NT2/D1 (cell line): ENCODE measurements around the gene ARHGEF25.
"Not testable (repeated sequence)": the region's sequence is repeated elsewhere in the genome, so short reads cannot be mapped to it uniquely, and the experiment has no call there.

Experiments used
- DNase-seq: peaks from one replicate; pipeline ENCODE4 v3.0.0-alpha.2; 2011; ENCODE audit warnings: low read depth, low spot score
- H3K27me3 ChIP-seq: 2 replicates; pipeline ENCODE4 v1.6.0; 2011; ENCODE audit warnings: mild to moderate bottlenecking; ENCODE audit not compliant: insufficient read length, insufficient read depth
- H3K36me3 ChIP-seq: 2 replicates; pipeline ENCODE4 v1.6.1; 2011; ENCODE audit warnings: mild to moderate bottlenecking, low read length, mixed read lengths; ENCODE audit not compliant: insufficient read depth, insufficient read length
- H3K4me1 ChIP-seq: 2 replicates; pipeline ENCODE4 v1.5.1; 2011; ENCODE audit not compliant: insufficient read depth, insufficient read length
- H3K4me3 ChIP-seq: 2 replicates; pipeline ENCODE4 v1.5.1; 2011; ENCODE audit warnings: low read depth; ENCODE audit not compliant: insufficient read length
- H3K9ac ChIP-seq: 2 replicates; pipeline ENCODE4 v1.6.0; 2011; ENCODE audit warnings: low read depth; ENCODE audit not compliant: insufficient read length
- H3K9me3 ChIP-seq: 2 replicates; pipeline ENCODE4 v1.5.1; 2011; ENCODE audit warnings: mild to moderate bottlenecking, low read length; ENCODE audit not compliant: insufficient read depth
- SUZ12 ChIP-seq: IDR thresholded peaks from 2 replicates; pipeline ENCODE4 v1.6.1; 2011; ENCODE audit not compliant: insufficient read length, insufficient read depth; ENCODE audit errors: extremely low read depth
- YY1 ChIP-seq: IDR thresholded peaks from 2 replicates; pipeline ENCODE4 v1.6.1; 2011; ENCODE audit not compliant: insufficient read length, insufficient read depth
- ZNF274 ChIP-seq: IDR thresholded peaks from 2 replicates; pipeline ENCODE4 v1.6.1; 2011; ENCODE audit warnings: mild to moderate bottlenecking, low read depth, low read length

The ARHGEF25 gene

GRCh38 chr12:57654042-57654441 is 42.8 kb downstream of the ARHGEF25 start:
- Histone ChIP-seq H3K9me3 (peaks cover 22% of the 10 kb centered on the region; the same call in 1 of the 2 replicates), H3K9ac (no peak overlapping the region), H3K4me1 (no peaks in the 10 kb centered on the region), H3K4me3 (no peak overlapping the region), H3K36me3 (no peaks in the 10 kb centered on the region), H3K27me3 (no peaks in the 10 kb centered on the region)
- TF ChIP-seq ZNF274 (no peak), YY1 (no peak), SUZ12 (no peak)
- no peak for DNase-seq

GRCh38 chr12:57655541-57656240 is 44.5 kb downstream of the ARHGEF25 start:
- Histone ChIP-seq H3K27me3 (no peaks in the 10 kb centered on the region), H3K36me3 (no peaks in the 10 kb centered on the region), H3K9ac (no peak overlapping the region), H3K9me3 (peaks cover 36% of the 10 kb centered on the region), H3K4me3 (no peak overlapping the region), H3K4me1 (no peaks in the 10 kb centered on the region)
- TF ChIP-seq ZNF274 (no peak), YY1 (no peak), SUZ12 (no peak)
- DNase-seq, result no peak

GRCh38 chr12:57656408-57656807 is 45.2 kb downstream of the ARHGEF25 start:
- not testable (repeated sequence) for H3K4me3 ChIP-seq, H3K9ac ChIP-seq, H3K36me3 ChIP-seq, H3K4me1 ChIP-seq, H3K27me3 ChIP-seq, DNase-seq
- H3K9me3 ChIP-seq, result peaks cover 43% of the 10 kb centered on the region

GRCh38 chr12:57657744-57658143 is 46.5 kb downstream of the ARHGEF25 start:
- Histone ChIP-seq H3K9me3 (peaks cover 57% of the 10 kb centered on the region), H3K4me1 (no peaks in the 10 kb centered on the region), H3K4me3 (no peak overlapping the region), H3K36me3 (no peaks in the 10 kb centered on the region), H3K27me3 (no peaks in the 10 kb centered on the region), H3K9ac (no peak overlapping the region)
- no peak for DNase-seq
- TF ChIP-seq SUZ12, result no peak
- TF ChIP-seq ZNF274, result no peak
- TF ChIP-seq YY1, result no peak

- TF ChIP-seq ZNF274, result no peak
- no peak for TF ChIP-seq SUZ12
- no peak for TF ChIP-seq YY1
- Histone ChIP-seq H3K36me3 (no peaks in the 10 kb centered on the region), H3K9me3 (peaks cover 66% of the 10 kb centered on the region), H3K27me3 (no peaks in the 10 kb centered on the region), H3K9ac (no peak overlapping the region), H3K4me3 (no peak overlapping the region), H3K4me1 (no peaks in the 10 kb centered on the region)
- no peak for DNase-seq
Observed at GRCh38 chr12:57658890-57659289, 47.7 kb downstream of the ARHGEF25 start.

GRCh38 chr12:57661376-57661775 is 50.1 kb downstream of the ARHGEF25 start:
- H3K36me3 ChIP-seq, result no peaks in the 10 kb centered on the region
- no peaks in the 10 kb centered on the region for H3K27me3 ChIP-seq
- peaks cover 62% of the 10 kb centered on the region for H3K9me3 ChIP-seq
- DNase-seq, result no peak
- no peaks in the 10 kb centered on the region for H3K4me1 ChIP-seq
- TF ChIP-seq SUZ12, result no peak
- TF ChIP-seq YY1, result no peak
- no peak overlapping the region for H3K4me3 ChIP-seq
- no peak overlapping the region for H3K9ac ChIP-seq

GRCh38 chr12:57665066-57665820 is 54.0 kb downstream of the ARHGEF25 start:
- H3K9ac ChIP-seq, H3K4me3 ChIP-seq, DNase-seq, H3K4me1 ChIP-seq, H3K36me3 ChIP-seq, H3K27me3 ChIP-seq: not testable (repeated sequence)
- H3K9me3 ChIP-seq, result peaks cover 56% of the 10 kb centered on the region
